Motor neuron (in vitro differentiated cells): ENCODE data around the gene ABCG1. TPM values are rescaled to one million over a fixed set of nuclear protein-coding genes. Genes with fewer than 3 reads are reported as not detected.
A peak's percentile ranks its signal among the peaks of the same experiment; 100 is the strongest.
"Not testable (repeated sequence)": the region's sequence is repeated elsewhere in the genome, so short reads cannot be mapped to it uniquely, and the experiment has no call there.

Experiments
- ATAC-seq, 8 experiments: fragments of 200-7000 bp; cut with Tn5 transposase; replicated peaks in 6 of 8; 2 replicates each; pipeline ENCODE4 v1.8.0; 2021; ENCODE audit warnings: mild to moderate bottlenecking in 8 of 8, moderate library complexity in 8 of 8
- H3K27ac ChIP-seq, 2 donors: fragments of 250-450 bp; sonication (Bioruptor Pico); 2 replicates each; pipeline ENCODE4 v1.9.0; 2021; ENCODE audit warnings: antibody characterized with exemption in 2 of 2, mild to moderate bottlenecking in 2 of 2, moderate library complexity in 1 of 2
- H3K4me1 ChIP-seq, 2 donors: fragments of 250-450 bp; sonication (Bioruptor Pico); replicated peaks in 1 of 2; 2 replicates each; pipeline ENCODE4 v1.6.1; 2021; ENCODE audit warnings: antibody characterized with exemption in 2 of 2, mild to moderate bottlenecking in 2 of 2, moderate library complexity in 1 of 2
- H3K4me3 ChIP-seq, 5 donors: fragments of 250-450 bp; sonication (Bioruptor Pico); 2 replicates each; pipeline ENCODE4 v1.9.0; 2021; ENCODE audit warnings: antibody characterized with exemption in 5 of 5, mild to moderate bottlenecking in 5 of 5, moderate library complexity in 4 of 5
- WGBS, 10 experiments: fragments of 450-650 bp; shearing (Covaris generic); methylation state at CpG; one replicate each; pipeline ENCODE4 v1.0.0; 2022; 5-methylcytosine and 5-hydroxymethylcytosine counted together
- in situ Hi-C, 9 experiments: fragments of 400-800 bp; cut with MboI; loops; one replicate each; pipeline ENCODE4 v1.15.0; 2021; ENCODE audit warnings: low sequenced_read_pairs in 9 of 9, low pct_unique_long_range_greater_than_20kb in 2 of 9; ENCODE audit not compliant: unreplicated experiment in 9 of 9
- total RNA-seq, 8 experiments: library from RNA; unstranded; fragments of 300-600 nt; gene quantifications; 2 replicates each; pipeline versions ENCODE4 v1.2.3 to v1.2.4, GENCODE V29; 2022

Gene ABCG1
- total RNA-seq, 8 experiments from 2014 or later, result 0.36 to 26.7 (median 2.8) TPM

GRCh38 chr21:42291751-42292562 lies 73.0 kb downstream of the ABCG1 start:
- Histone ChIP-seq H3K4me3 (no peak overlapping the region), H3K27ac (no peak overlapping the region), H3K4me1 (no peaks in the 10 kb centered on the region)
- peak in 2 of 8 experiments; percentile 8 to 23 for ATAC-seq
- in situ Hi-C loops, result no loop called here
- WGBS, 10 experiments, result 78 to 91% methylated on average over 4 to 5 of the region's 22 CpGs; no CpG with 5 or more reads in 8 of the 10 experiments

- in situ Hi-C loops, ATAC-seq, H3K4me1 ChIP-seq, H3K27ac ChIP-seq, H3K4me3 ChIP-seq: not testable (repeated sequence)
- WGBS, 10 experiments, result 80 to 89% (median 82%) methylated on average over 1 to 2 of the region's 4 CpGs; no CpG with 5 or more reads in 7 of the 10 experiments
Measured at GRCh38 chr21:42292563-42293142, 73.7 kb downstream of the ABCG1 start.

- H3K4me1 ChIP-seq, result no peaks in the 10 kb centered on the region
- no peak overlapping the region for H3K27ac ChIP-seq
- in situ Hi-C loops, result no loop called here
- no peak overlapping the region for H3K4me3 ChIP-seq
- no peak for ATAC-seq
- WGBS, 10 experiments, result 50 to 89% (median 65%) methylated on average over 1 to 2 of the region's 17 CpGs; no CpG with 5 or more reads in 6 of the 10 experiments
Measured at GRCh38 chr21:42293649-42294272, 74.8 kb downstream of the ABCG1 start.

GRCh38 chr21:42294273-42294880 lies 75.4 kb downstream of the ABCG1 start:
- Histone ChIP-seq H3K27ac (no peak overlapping the region), H3K4me3 (no peak overlapping the region), H3K4me1 (no peaks in the 10 kb centered on the region)
- 83 to 100% (median 90%) methylated on average over 1 to 6 of the region's 22 CpGs; no CpG with 5 or more reads in 6 of the 10 experiments for WGBS, 10 experiments
- ATAC-seq, result no peak
- in situ Hi-C loops, result no loop called here

- no peak for ATAC-seq
- in situ Hi-C loops, result no loop called here
- H3K4me1 ChIP-seq, result no peaks in the 10 kb centered on the region
- no peak overlapping the region for H3K27ac ChIP-seq
- WGBS, 10 experiments, result 15 to 92% (median 79%) methylated on average over 1 to 14 of the region's 15 CpGs
- no peak overlapping the region for H3K4me3 ChIP-seq
Measured at GRCh38 chr21:42295845-42296244, 76.9 kb downstream of the ABCG1 start.

- no peak for ATAC-seq
- 20 to 100% (median 64%) methylated on average over 1 to 7 of the region's 7 CpGs; no CpG with 5 or more reads in 2 of the 10 experiments for WGBS, 10 experiments
- no peaks in the 10 kb centered on the region for H3K4me1 ChIP-seq
- H3K27ac ChIP-seq, result no peak overlapping the region
- no peak overlapping the region for H3K4me3 ChIP-seq
- in situ Hi-C loops, result no loop called here
Measured at GRCh38 chr21:42296501-42296900, 77.6 kb downstream of the ABCG1 start.

GRCh38 chr21:42297377-42297776 lies 78.4 kb downstream of the ABCG1 start:
- Histone ChIP-seq H3K4me1 (no peaks in the 10 kb centered on the region), H3K4me3 (no peak overlapping the region), H3K27ac (no peak overlapping the region)
- in situ Hi-C loops, result no loop called here
- no peak for ATAC-seq
- 37 to 100% (median 74%) methylated on average over 2 to 8 of the region's 9 CpGs; no CpG with 5 or more reads in 4 of the 10 experiments for WGBS, 10 experiments

GRCh38 chr21:42298237-42298636 lies 79.3 kb downstream of the ABCG1 start:
- Histone ChIP-seq H3K4me1 (no peaks in the 10 kb centered on the region), H3K4me3 (no peak overlapping the region), H3K27ac (no peak overlapping the region)
- 17 to 60% (median 35%) methylated on average over 2 to 5 of the region's 6 CpGs; no CpG with 5 or more reads in 5 of the 10 experiments for WGBS, 10 experiments
- in situ Hi-C loops, result no loop called here
- ATAC-seq, result peak in 1 of 8 experiments; percentile 49

- in situ Hi-C loops, result no loop called here
- Histone ChIP-seq H3K27ac (no peak overlapping the region), H3K4me1 (no peaks in the 10 kb centered on the region), H3K4me3 (no peak overlapping the region)
- no peak for ATAC-seq
- WGBS, 10 experiments, result 49 to 100% (median 72%) methylated on average over 1 to 5 of the region's 5 CpGs; no CpG with 5 or more reads in 2 of the 10 experiments
Measured at GRCh38 chr21:42298657-42299056, 79.7 kb downstream of the ABCG1 start.

GRCh38 chr21:42299324-42300044 lies 80.5 kb downstream of the ABCG1 start:
- H3K4me1 ChIP-seq, result no peaks in the 10 kb centered on the region
- H3K27ac ChIP-seq, result no peak overlapping the region
- no peak overlapping the region for H3K4me3 ChIP-seq
- in situ Hi-C loops, result loop anchor here in 3 of 9 experiments (25.0 kb wide), 2 partner anchors 138 to 238 kb away; no protein-coding TSS in a partner anchor
- 0 to 100% (median 60%) methylated on average over 1 to 4 of the region's 20 CpGs; no CpG with 5 or more reads in 2 of the 10 experiments for WGBS, 10 experiments
- ATAC-seq, result no peak

GRCh38 chr21:42300045-42300583 lies 81.2 kb downstream of the ABCG1 start:
- in situ Hi-C loops, result loop anchor here in 3 of 9 experiments (25.0 kb wide), 2 partner anchors 137 to 237 kb away; no protein-coding TSS in a partner anchor
- 39 to 100% (median 77%) methylated on average over 1 to 5 of the region's 7 CpGs; no CpG with 5 or more reads in 3 of the 10 experiments for WGBS, 10 experiments

GRCh38 chr21:42300956-42301355 lies 82.0 kb downstream of the ABCG1 start:
- ATAC-seq, result no peak
- 25 to 100% (median 78%) methylated on average over 2 to 7 of the region's 9 CpGs; no CpG with 5 or more reads in 4 of the 10 experiments for WGBS, 10 experiments
- Histone ChIP-seq H3K4me1 (no peaks in the 10 kb centered on the region), H3K27ac (no peak overlapping the region), H3K4me3 (no peak overlapping the region)
- in situ Hi-C loops, result loop anchor here in 3 of 9 experiments (25.0 kb wide), 2 partner anchors 136 to 236 kb away; no protein-coding TSS in a partner anchor

More at GRCh38 chr21:42300045-42300583, 81.2 kb downstream of the ABCG1 start:
- Histone ChIP-seq H3K27ac (no peak overlapping the region), H3K4me3 (no peak overlapping the region), H3K4me1 (no peaks in the 10 kb centered on the region)
- no peak for ATAC-seq
